NCI-H2107 treated with DMSO at 0.1 percent for 48 hours (cell line): ENCODE results near the gene C1orf74.

Experiments used
- DNase-seq: peaks from one replicate; lab custom pipeline; 2025; ENCODE audit not compliant: unreplicated experiment; lab: John Stamatoyannopoulos, UW

The C1orf74 gene

DNA sequence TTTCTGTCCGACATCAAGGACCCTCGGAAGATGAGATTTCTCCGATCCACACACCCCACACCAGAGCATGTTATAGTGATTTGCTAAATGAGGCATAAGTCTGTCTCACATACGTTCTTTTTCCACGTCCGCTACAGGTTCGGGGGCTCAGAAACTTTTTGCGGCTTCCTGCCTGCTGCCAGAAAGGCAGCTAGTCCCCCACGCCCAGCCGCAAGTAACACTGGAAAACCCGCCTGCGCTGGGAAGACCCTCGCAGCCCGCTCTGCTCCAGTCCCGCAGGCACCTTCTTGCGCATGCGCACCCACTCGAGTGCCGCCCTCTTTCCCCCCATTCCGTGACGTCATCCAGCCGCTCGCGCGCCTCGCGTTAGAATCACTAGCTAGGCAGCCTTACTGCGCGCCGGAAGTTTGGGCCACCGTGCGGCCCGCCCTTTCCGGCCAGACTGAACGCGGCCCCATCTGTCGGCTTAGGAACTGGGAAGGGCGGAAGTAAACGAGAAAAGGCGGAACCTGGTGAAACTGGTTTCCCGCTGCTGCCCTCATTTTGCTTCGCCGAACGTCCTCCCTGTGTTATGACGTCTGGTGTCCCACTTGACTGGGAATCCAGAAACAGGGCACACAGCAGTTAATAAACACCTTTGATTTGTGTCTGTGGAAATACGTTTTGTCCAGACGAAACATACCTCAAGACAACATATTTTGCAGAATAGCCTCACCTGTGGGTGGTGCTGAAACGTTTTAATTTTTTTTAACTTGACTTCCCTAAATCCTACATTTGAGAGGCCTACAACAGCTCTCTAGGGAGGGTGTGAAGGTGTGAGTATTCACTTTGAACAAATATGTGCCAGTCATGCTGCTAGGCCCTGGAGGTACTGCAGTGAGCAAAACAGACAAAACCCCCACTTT, at the start of gene C1orf74:
Gene C1orf74 (minus strand): TSS at position 295 of the 905 bp plus-strand sequence. CDS start 925 bp downstream, outside the sequence.
- peak; percentile 99 for DNase-seq

- no peak for DNase-seq
Observed at GRCh38 chr1:209831615-209832014, 47.3 kb upstream of the C1orf74 start.

- no peak for DNase-seq
Observed at GRCh38 chr1:209830722-209831121, 46.4 kb upstream of the C1orf74 start.

DNA sequence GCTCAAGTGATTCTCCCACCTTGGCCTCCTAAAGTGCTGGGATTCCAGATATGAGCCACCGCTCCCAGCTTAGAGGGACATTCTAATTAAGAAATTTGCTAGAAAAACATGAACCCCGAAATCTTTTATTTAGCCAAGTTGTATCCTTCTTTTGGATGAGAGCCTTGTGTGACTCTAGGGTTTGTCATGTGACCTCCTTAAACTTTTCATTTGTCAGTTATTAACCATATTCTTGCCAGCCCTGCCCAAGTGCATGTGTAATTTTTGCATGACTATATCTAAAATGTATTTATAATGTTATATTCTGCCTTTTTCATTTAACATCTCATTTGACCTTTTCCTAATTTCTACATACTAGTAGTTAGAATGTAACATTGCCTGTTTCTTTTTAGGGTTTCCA, 45.4 kb upstream of the C1orf74 start:
- no peak for DNase-seq

- peak; percentile 95 for DNase-seq
Observed at GRCh38 chr1:209827384-209828262, 43.3 kb upstream of the C1orf74 start, which contains the start of gene UTP25. Gene UTP25, plus strand, starts transcription at chr1:209827972. Its CDS starts 92 bp downstream, at chr1:209828064.

- DNase-seq, result no peak
Observed at GRCh38 chr1:209825591-209826434, 41.5 kb upstream of the C1orf74 start.

DNA sequence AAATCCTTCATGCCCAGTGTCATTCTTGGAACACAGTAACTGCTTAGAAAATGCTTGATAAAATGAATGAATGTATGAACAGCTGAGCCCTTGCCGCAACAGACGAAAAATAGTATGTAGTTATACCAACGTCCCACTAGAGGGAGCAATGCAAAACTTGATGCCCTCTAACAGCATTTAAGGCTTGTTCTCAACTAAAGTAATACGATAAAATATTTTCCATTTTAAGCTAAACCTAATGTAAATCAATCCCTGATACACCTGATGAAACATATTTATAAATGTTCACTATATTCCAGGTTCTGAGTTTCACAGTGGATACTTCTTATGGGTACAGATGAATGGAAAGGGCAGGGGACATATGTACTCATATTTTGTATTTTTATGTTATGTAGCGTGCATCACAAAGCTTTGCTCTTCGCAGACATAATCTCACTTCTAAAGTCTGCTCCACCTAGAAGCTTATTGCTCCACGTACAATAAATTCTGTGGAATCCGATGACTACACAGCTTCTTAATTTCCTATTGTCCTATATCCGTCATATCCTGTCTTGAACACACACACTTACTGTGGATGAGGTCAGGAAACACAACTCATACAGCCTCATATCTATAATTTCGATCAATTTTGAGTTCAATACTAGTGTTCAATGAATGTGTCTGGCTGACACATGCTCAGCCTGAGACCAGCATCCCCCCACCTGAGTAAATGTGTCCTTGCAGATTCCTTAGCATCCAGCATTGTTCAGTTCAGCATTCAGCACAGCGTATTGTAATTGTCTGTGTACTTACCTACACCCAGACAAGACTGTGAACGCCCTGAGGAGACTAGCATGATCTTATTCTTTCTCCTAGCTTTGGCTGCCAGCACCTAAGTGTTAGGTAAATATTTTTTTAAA, 39.0 kb upstream of the C1orf74 start:
- peak; percentile 53 for DNase-seq

DNA sequence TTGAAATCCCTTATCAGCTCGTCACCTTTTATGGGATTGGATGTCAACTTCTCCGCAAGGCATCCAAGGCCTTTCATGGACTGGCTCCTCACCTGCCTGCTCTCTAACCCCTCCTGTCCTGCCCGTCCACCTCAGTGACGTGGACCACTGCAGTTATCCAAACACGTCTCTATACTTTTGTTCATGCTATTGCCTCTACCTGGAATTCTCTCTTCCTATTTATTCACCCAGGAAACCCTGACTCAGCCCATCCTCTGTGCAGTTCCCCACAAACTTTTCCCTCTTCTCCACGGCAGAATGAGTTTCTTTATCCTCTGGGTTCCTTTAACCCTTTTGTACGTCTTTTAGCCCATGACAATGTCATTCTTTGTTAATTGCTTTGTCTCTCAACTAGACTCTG, 38.3 kb upstream of the C1orf74 start:
- DNase-seq, result no peak

DNA sequence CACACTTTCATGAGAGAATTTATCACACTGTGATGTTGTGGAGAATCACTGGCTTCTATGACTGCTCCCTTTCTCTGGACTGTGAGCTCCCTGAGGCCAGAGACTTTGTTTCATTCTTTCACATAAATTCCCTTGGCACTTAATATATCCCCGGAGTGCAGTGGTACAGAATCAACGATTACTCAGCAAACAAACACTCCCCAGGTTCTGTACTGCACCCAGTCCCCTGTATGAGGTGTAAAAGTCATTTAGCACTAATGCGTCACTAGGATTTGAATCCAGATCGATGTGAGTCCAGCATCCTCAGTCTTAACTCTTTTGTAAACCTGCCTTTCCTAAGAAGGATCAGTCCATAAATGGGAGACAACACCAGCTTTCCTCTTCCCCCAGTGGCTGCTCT, 36.6 kb upstream of the C1orf74 start:
- DNase-seq, result no peak

- DNase-seq, result no peak
Observed at GRCh38 chr1:209819058-209819457, 34.7 kb upstream of the C1orf74 start.

GRCh38 chr1:209817691-209818090, 33.3 kb upstream of the C1orf74 start:
- DNase-seq, result no peak

DNA sequence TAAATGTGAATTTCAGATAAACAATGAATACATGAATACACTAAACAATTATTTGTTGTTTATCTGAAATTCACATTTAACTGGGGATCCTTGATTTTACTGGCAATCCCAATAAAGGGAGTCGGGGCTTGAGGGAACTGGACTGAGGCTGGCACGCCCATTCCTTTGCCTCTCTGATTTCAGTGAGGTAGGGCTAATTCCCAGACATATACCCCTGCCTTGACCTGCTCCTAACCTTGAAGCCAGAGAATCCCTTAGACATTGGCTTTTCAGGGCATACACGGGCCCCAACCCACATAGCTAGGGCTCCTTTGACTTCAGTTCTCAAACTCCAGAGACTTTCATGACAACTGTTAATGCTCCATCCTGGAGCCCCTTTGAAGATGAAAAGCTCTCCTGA, 32.6 kb upstream of the C1orf74 start:
- no peak for DNase-seq

DNA sequence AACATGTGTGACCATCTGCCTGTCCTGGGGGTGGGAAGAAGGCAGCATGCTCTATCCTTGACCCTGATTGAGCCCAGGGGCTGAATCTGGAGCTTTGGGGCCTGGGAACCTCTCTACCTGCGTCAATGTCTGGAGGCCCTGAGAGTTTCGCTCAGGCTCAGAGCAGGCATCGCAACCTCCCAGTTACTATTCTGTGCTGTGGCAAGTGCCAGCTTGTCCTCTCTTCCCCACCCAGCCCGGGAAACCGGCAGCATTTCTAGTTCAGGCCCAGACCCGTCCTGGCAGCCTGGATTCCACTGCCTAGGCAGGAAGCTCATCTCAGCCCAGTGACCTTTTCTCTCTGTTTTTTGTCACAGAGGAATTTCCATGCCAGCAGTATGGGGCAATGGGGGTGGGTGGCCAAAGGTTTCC, 31.6 kb upstream of the C1orf74 start:
- DNase-seq, result no peak

DNA sequence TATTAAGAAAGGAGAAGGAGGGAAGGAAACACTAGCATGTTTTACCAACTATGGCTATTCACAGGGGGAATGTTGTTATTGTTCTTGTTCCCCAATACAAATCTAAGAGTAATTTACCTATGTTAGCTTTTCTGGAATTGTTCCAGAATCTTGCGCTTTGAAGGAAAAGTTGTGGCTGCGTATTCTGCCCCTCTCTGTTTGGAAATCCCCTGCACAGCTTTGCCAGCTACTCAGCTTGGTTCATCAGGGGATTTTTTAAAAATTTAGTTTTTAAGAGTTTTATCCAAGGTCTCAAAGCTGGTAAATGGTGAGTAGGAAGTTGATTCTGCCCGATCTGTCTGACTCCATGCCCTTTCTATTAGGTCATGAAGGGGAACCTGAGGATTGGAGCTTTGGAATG, 31.1 kb upstream of the C1orf74 start:
- DNase-seq, result no peak

- no peak for DNase-seq
Observed at GRCh38 chr1:209813902-209814301, 29.5 kb upstream of the C1orf74 start.

DNA sequence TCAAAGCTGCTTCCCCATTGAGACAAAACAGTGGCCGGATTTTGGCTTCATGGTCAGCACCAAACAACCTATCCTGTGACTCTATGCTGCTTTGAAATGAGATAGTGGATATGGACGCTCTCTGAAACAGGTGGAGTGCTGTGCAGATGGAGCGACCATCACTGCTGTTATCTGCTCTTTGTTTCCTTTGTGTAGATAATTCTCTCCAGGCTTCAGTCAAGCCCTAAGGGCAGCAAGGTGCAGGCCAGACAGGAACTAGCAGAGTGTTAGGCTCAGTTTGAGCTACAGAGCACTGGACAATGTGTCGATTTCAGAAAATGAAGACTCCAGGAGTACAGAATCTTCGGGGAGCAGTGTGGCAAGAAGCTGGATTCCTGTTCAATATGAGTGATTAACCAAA, 26.4 kb upstream of the C1orf74 start:
- DNase-seq, result no peak

GRCh38 chr1:209809611-209810010, 25.3 kb upstream of the C1orf74 start:
- DNase-seq, result no peak

DNA sequence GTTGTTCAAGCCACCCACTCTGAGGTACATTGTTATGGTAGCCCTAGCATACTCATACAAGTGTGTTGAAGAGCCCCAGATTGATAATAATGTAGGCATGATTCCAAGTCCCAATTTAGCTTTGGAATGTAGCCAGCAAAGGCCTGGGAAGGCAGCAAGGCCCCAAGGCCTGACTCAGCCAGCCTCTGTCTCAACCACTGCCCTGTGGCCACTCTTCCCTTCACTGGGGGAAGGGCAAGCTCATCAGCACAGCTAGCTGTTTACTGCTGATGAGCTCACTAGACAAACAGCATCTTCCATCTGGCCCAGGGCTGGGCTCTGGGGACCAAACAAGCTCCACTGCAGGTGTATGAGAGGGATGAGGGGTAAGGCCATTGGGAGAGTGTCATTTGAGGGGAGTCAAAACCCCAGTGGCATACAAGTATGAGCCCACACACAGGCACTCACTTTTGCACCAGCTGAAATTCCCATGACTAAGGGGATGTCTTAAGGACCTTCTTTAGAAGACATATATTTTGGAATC, 23.8 kb upstream of the C1orf74 start:
- no peak for DNase-seq

GRCh38 chr1:209807509-209807908, 23.1 kb upstream of the C1orf74 start:
- no peak for DNase-seq
